Activated CD8-positive, alpha-beta T cell treated with anti-CD3 and anti-CD28 coated beads, Interleukin-2, amount 10 ng/mL, durations not matched to agents 7 days and 5 days (primary cell): ENCODE results near the gene PPP4R4. TPM values are rescaled to one million over a fixed set of nuclear protein-coding genes. Genes with fewer than 3 reads are reported as not detected.
"Not testable (repeated sequence)": the region's sequence is repeated elsewhere in the genome, so short reads cannot be mapped to it uniquely, and the experiment has no call there.

Experiments
- ATAC-seq: fragments of 150-1000 bp; cut with Tn5 transposase; one replicate; pipeline ENCODE4 v1.10.0; 2021; ENCODE audit warnings: moderate library complexity
- CTCF ChIA-PET: fragments of 350-600 bp; sonication (Branson Sonifier 250); formaldehyde crosslinking; loops from one replicate; lab custom pipeline; 2021; ENCODE audit warnings: antibody characterized with exemption; lab: Charles Lee
- POLR2A ChIA-PET: fragments of 350-600 bp; sonication (Branson Sonifier 250); formaldehyde crosslinking; loops from one replicate; lab custom pipeline; 2021; ENCODE audit warnings: antibody characterized with exemption; lab: Charles Lee
- DNase-seq: peaks from one replicate; pipeline ENCODE4 v3.0.0-alpha.2; 2020
- H3K27ac Mint-ChIP-seq: one replicate; pipeline ENCODE4 v1.8.0; 2021; ENCODE audit warnings: mild to moderate bottlenecking, mixed read lengths
- H3K27me3 Mint-ChIP-seq: one replicate; pipeline ENCODE4 v1.8.0; 2021; ENCODE audit warnings: low read depth, mixed read lengths
- H3K36me3 Mint-ChIP-seq: one replicate; pipeline ENCODE4 v1.8.0; 2021; ENCODE audit warnings: low read depth, mixed read lengths
- H3K4me1 Mint-ChIP-seq: one replicate; pipeline ENCODE4 v1.8.0; 2021; ENCODE audit warnings: low read depth, mixed read lengths
- H3K4me3 Mint-ChIP-seq: one replicate; pipeline ENCODE4 v1.8.0; 2021; ENCODE audit warnings: mild to moderate bottlenecking, mixed read lengths
- H3K9me3 Mint-ChIP-seq: one replicate; pipeline ENCODE4 v1.8.0; 2022; ENCODE audit warnings: mixed read lengths; ENCODE audit not compliant: insufficient read depth
- total RNA-seq, 2 experiments: library from RNA; stranded (reverse); gene quantifications; one replicate each; pipeline ENCODE4 v1.2.3, GENCODE V29; 2021

PPP4R4 gene
- total RNA-seq, 2 experiments from 2014 or later: 0.16 to 0.26 TPM

GRCh38 chr14:94295360-94296180, 121.4 kb downstream of the PPP4R4 start:
- DNase-seq: no peak
- Mint-ChIP-seq H3K36me3 (no peaks in the 10 kb centered on the region), H3K9me3 (no peaks in the 10 kb centered on the region), H3K27ac (no peak overlapping the region), H3K4me3 (no peak overlapping the region), H3K27me3 (no peaks in the 10 kb centered on the region), H3K4me1 (no peaks in the 10 kb centered on the region)
- ChIA-PET CTCF (no interaction called here), POLR2A (no interaction called here)
- no peak for ATAC-seq

DNA sequence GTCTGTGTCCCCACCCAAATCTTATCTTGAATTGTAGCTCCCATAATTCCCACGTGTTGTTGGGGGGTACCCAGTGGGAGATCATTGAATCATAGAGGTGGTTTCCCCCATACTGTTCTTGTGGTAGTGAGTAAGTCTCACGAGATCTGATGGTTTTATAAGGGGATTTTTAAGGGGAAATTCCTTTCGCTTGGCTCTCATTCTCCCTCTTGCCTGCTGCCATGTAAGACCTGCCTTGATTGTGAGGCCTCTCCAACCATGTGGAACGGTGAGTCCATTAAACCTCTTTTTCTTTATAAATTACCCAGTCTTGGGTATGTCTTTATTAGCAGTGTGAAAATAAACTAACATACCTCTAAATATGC, 122.0 kb downstream of the PPP4R4 start:
- H3K36me3 Mint-ChIP-seq, H3K4me3 Mint-ChIP-seq, H3K27ac Mint-ChIP-seq, H3K27me3 Mint-ChIP-seq, CTCF ChIA-PET, POLR2A ChIA-PET, DNase-seq, H3K4me1 Mint-ChIP-seq, ATAC-seq, H3K9me3 Mint-ChIP-seq: not testable (repeated sequence)

DNA sequence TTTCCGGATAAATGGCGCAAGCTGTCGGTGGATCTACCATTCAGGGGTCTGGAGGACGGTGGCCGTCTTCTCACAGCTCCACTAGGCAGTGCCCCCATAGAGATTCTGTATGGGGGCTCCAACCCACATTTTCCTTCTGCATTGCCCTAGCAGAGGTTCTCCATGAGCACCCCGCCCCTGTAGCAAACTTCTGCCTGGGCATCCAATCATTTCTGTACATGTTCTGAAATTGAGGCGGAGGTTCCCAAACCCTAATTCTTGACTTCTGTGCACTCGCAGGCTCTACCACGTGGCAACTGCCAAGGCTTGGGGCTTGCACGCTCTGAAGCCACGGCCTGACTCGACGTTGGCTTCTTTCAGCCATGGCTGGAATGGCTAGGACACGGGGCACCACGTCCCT, 124.0 kb downstream of the PPP4R4 start:
- H3K36me3 Mint-ChIP-seq: no peaks in the 10 kb centered on the region
- ChIA-PET CTCF (no interaction called here), POLR2A (no interaction called here)
- no peaks in the 10 kb centered on the region for H3K27me3 Mint-ChIP-seq
- no peak overlapping the region for H3K4me3 Mint-ChIP-seq
- no peak overlapping the region for H3K27ac Mint-ChIP-seq
- ATAC-seq: no peak
- no peak for DNase-seq
- no peaks in the 10 kb centered on the region for H3K9me3 Mint-ChIP-seq
- H3K4me1 Mint-ChIP-seq: no peaks in the 10 kb centered on the region

DNA sequence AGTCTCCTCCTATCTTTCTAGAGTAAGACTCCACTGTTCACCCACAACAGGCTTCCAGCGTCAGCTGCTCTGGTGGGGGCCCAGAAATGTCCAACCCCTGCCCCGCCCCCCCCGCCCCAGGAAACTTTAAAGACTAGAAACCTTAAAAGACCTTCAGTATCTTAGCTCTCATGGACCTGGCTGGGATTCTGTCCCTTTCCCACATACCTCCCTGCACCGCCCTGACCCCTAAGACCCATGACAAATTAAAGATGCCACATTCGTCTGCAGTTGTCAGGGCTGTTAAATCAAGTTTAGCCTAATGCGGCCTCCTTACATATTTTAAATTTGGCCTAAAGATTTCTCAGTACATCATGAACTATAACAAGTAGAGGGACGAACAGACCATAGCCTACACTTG, 129.0 kb downstream of the PPP4R4 start:
- Mint-ChIP-seq H3K4me1 (no peaks in the 10 kb centered on the region), H3K27me3 (no peaks in the 10 kb centered on the region), H3K36me3 (no peaks in the 10 kb centered on the region), H3K4me3 (no peak overlapping the region), H3K9me3 (peaks cover 4% of the 10 kb centered on the region), H3K27ac (no peak overlapping the region)
- CTCF ChIA-PET: no interaction called here
- no peak for ATAC-seq
- POLR2A ChIA-PET: no interaction called here
- DNase-seq: no peak

DNA sequence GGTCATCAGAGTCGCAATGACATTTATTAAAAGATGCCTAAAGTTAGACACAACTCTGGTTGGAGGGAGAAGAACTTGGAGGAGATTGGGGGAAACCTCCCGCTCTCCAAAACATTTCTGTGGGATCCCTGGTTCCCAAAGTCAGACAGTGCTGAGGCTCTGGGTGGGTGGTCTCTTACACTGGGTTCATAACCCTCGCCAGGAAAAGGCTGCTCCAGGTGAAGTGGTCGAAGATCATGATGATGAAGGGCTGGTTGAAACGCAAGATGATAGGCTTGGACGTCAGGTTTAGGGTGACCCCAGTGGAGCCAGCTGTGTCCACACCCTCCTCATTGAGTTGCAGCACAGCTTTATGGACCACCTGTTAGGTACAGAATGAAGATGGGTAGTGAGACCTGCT, 130.1 kb downstream of the PPP4R4 start:
- no peak for ATAC-seq
- Mint-ChIP-seq H3K4me3 (no peak overlapping the region), H3K27me3 (no peaks in the 10 kb centered on the region), H3K9me3 (peaks cover 4% of the 10 kb centered on the region), H3K4me1 (no peaks in the 10 kb centered on the region), H3K27ac (no peak overlapping the region), H3K36me3 (no peaks in the 10 kb centered on the region)
- ChIA-PET CTCF (no interaction called here), POLR2A (no interaction called here)
- DNase-seq: no peak

GRCh38 chr14:94305620-94306019, 131.5 kb downstream of the PPP4R4 start:
- H3K36me3 Mint-ChIP-seq: no peaks in the 10 kb centered on the region
- H3K9me3 Mint-ChIP-seq: peaks cover 4% of the 10 kb centered on the region
- DNase-seq: no peak
- H3K27ac Mint-ChIP-seq: no peak overlapping the region
- no peak for ATAC-seq
- H3K27me3 Mint-ChIP-seq: no peaks in the 10 kb centered on the region
- no peak overlapping the region for H3K4me3 Mint-ChIP-seq
- POLR2A ChIA-PET: no interaction called here
- no peaks in the 10 kb centered on the region for H3K4me1 Mint-ChIP-seq
- CTCF ChIA-PET: no interaction called here

- POLR2A ChIA-PET: no interaction called here
- no peaks in the 10 kb centered on the region for H3K27me3 Mint-ChIP-seq
Observed at GRCh38 chr14:94306047-94306978, 132.2 kb downstream of the PPP4R4 start.

GRCh38 chr14:94307410-94307992, 133.4 kb downstream of the PPP4R4 start:
- Mint-ChIP-seq H3K27ac (no peak overlapping the region), H3K4me3 (no peak overlapping the region), H3K4me1 (no peaks in the 10 kb centered on the region), H3K9me3 (peaks cover 4% of the 10 kb centered on the region), H3K36me3 (no peaks in the 10 kb centered on the region), H3K27me3 (no peaks in the 10 kb centered on the region)
- DNase-seq: no peak
- ChIA-PET CTCF (no interaction called here), POLR2A (no interaction called here)
- ATAC-seq: no peak

More at GRCh38 chr14:94306047-94306978, 132.2 kb downstream of the PPP4R4 start:
- Mint-ChIP-seq H3K27ac (no peak overlapping the region), H3K9me3 (peaks cover 4% of the 10 kb centered on the region), H3K4me3 (no peak overlapping the region), H3K36me3 (no peaks in the 10 kb centered on the region), H3K4me1 (no peaks in the 10 kb centered on the region)
- CTCF ChIA-PET: no interaction called here
- no peak for ATAC-seq
- DNase-seq: no peak

GRCh38 chr14:94309721-94310120, 135.6 kb downstream of the PPP4R4 start:
- H3K27me3 Mint-ChIP-seq: no peaks in the 10 kb centered on the region
- no peaks in the 10 kb centered on the region for H3K4me1 Mint-ChIP-seq
- no peak overlapping the region for H3K4me3 Mint-ChIP-seq
- H3K36me3 Mint-ChIP-seq: no peaks in the 10 kb centered on the region
- H3K9me3 Mint-ChIP-seq: peaks cover 4% of the 10 kb centered on the region
- POLR2A ChIA-PET: no interaction called here
- no peak overlapping the region for H3K27ac Mint-ChIP-seq
- CTCF ChIA-PET: no interaction called here
- DNase-seq (no peak), ATAC-seq (no peak)

- ChIA-PET POLR2A (no interaction called here), CTCF (no interaction called here)
- no peak overlapping the region for H3K4me3 Mint-ChIP-seq
- H3K27me3 Mint-ChIP-seq: no peaks in the 10 kb centered on the region
- H3K36me3 Mint-ChIP-seq: no peaks in the 10 kb centered on the region
- H3K9me3 Mint-ChIP-seq: peaks cover 4% of the 10 kb centered on the region
- no peak for ATAC-seq
- H3K4me1 Mint-ChIP-seq: no peaks in the 10 kb centered on the region
- no peak for DNase-seq
- H3K27ac Mint-ChIP-seq: no peak overlapping the region
Observed at GRCh38 chr14:94310248-94310647, 136.1 kb downstream of the PPP4R4 start.

GRCh38 chr14:94312481-94313246, 138.5 kb downstream of the PPP4R4 start:
- Mint-ChIP-seq H3K36me3 (no peaks in the 10 kb centered on the region), H3K4me1 (no peaks in the 10 kb centered on the region), H3K9me3 (no peaks in the 10 kb centered on the region), H3K27me3 (no peaks in the 10 kb centered on the region), H3K27ac (no peak overlapping the region), H3K4me3 (no peak overlapping the region)
- POLR2A ChIA-PET: no interaction called here
- no peak for DNase-seq
- ATAC-seq: no peak
- CTCF ChIA-PET: no interaction called here
